Esophagus squamous epithelium (tissue), 4 donors: ENCODE measurements around the gene APOL6.

Source experiments
- CTCF ChIP-seq, 6 experiments: fragments of 450-650 bp in 4 of 6; fragments of 200-600 bp in 2 of 6; sonication (generic) in 2 of 6; IDR thresholded peaks; one replicate each; pipeline ENCODE4 v1.5.1; 2016 to 2019; ENCODE audit warnings: antibody characterized with exemption in 6 of 6, mild to moderate bottlenecking in 4 of 6, moderate library complexity in 4 of 6
- POLR2A ChIP-seq, 4 donors: fragments of 450-650 bp; IDR thresholded peaks; one replicate each; pipeline ENCODE4 v1.6.1; 2017; ENCODE audit warnings: antibody characterized with exemption in 4 of 4, mild to moderate bottlenecking in 4 of 4, moderate library complexity in 3 of 4

DNA sequence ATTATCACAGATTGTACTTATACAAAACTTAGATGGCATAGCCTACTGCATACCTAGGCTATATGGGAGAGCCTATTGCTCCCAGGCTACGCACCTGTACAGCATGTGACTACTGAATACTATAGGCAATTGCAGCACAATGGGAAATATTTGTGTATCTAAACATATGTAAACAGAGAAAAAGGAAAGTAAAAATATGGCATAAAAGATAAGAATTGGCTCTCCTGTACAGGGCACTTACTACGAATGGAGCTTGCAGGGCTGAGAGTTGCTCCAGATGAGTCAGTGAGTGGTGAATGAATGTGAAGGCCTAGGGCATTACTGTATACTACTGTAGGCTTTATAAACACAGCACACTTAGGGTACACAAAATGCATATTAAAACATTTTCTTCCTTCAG lies 13.2 kb downstream of the APOL6 start:
- TF ChIP-seq CTCF (IDR thresholded peaks at IDR 0.05) (no peak), POLR2A (IDR thresholded peaks at IDR 0.05) (no peak)
